Measurements from ENCODE around the gene ZNF225. TPM values are rescaled to one million over a fixed set of nuclear protein-coding genes. Genes with fewer than 3 reads are reported as not detected.

Gene ZNF225
- total and polyA plus RNA-seq, 9 of the 15 experiments (the other 6 are each of a cell fraction or from before 2014, with no cell fraction given) = 1.4 to 4.2 (median 2.2) TPM

GRCh38 chr19:44164673-44165512 lies 51.7 kb downstream of the ZNF225 start, which contains the start of gene ZNF226 (continued):
- TF ChIP-seq PCBP1 (IDR thresholded peaks at IDR 0.05; ENCODE audit: low read depth, low read length, poor library complexity, severe bottlenecking) (no peak), CHD1 (IDR thresholded peaks at IDR 0.05; ENCODE audit: low read length) (peak; percentile 62), CXXC5 (CRISPR knock-in tag; IDR thresholded peaks at IDR 0.05) (peak; percentile 72), CREM (IDR thresholded peaks at IDR 0.05; ENCODE audit: low read depth) (peak; percentile 91), RBBP5 (IDR thresholded peaks at IDR 0.05; ENCODE audit: borderline replicate concordance, insufficient read depth, low read length, poor library complexity, severe bottlenecking) (peak; percentile 47), EP400 (IDR thresholded peaks at IDR 0.05) (peak; percentile 72), C11orf30 (IDR thresholded peaks at IDR 0.05; ENCODE audit: low read depth) (no peak), TEAD4 (IDR thresholded peaks at IDR 0.05; ENCODE audit: low read length) (peak; percentile 52), TEAD4 (CRISPR knock-in tag; IDR thresholded peaks at IDR 0.05; ENCODE audit: borderline replicate concordance) (no peak), HLTF (IDR thresholded peaks at IDR 0.05) (no peak), ZKSCAN3 (CRISPR knock-in tag; IDR thresholded peaks at IDR 0.05) (no peak), TAF9B (IDR thresholded peaks at IDR 0.05; ENCODE audit: partially characterized antibody) (peak; percentile 56), ZNF766 (CRISPR knock-in tag; conservative IDR thresholded peaks at IDR 0.05) (peak; percentile 80), KDM2B (CRISPR knock-in tag; IDR thresholded peaks at IDR 0.05) (no peak), CHCHD3 (CRISPR knock-in tag; IDR thresholded peaks at IDR 0.05) (no peak), POLR2B (IDR thresholded peaks at IDR 0.05; ENCODE audit: low read depth, partially characterized antibody) (peak; percentile 75), NFXL1 (CRISPR knock-in tag; IDR thresholded peaks at IDR 0.05) (no peak)
- TF ChIP-seq, protein P1, sequence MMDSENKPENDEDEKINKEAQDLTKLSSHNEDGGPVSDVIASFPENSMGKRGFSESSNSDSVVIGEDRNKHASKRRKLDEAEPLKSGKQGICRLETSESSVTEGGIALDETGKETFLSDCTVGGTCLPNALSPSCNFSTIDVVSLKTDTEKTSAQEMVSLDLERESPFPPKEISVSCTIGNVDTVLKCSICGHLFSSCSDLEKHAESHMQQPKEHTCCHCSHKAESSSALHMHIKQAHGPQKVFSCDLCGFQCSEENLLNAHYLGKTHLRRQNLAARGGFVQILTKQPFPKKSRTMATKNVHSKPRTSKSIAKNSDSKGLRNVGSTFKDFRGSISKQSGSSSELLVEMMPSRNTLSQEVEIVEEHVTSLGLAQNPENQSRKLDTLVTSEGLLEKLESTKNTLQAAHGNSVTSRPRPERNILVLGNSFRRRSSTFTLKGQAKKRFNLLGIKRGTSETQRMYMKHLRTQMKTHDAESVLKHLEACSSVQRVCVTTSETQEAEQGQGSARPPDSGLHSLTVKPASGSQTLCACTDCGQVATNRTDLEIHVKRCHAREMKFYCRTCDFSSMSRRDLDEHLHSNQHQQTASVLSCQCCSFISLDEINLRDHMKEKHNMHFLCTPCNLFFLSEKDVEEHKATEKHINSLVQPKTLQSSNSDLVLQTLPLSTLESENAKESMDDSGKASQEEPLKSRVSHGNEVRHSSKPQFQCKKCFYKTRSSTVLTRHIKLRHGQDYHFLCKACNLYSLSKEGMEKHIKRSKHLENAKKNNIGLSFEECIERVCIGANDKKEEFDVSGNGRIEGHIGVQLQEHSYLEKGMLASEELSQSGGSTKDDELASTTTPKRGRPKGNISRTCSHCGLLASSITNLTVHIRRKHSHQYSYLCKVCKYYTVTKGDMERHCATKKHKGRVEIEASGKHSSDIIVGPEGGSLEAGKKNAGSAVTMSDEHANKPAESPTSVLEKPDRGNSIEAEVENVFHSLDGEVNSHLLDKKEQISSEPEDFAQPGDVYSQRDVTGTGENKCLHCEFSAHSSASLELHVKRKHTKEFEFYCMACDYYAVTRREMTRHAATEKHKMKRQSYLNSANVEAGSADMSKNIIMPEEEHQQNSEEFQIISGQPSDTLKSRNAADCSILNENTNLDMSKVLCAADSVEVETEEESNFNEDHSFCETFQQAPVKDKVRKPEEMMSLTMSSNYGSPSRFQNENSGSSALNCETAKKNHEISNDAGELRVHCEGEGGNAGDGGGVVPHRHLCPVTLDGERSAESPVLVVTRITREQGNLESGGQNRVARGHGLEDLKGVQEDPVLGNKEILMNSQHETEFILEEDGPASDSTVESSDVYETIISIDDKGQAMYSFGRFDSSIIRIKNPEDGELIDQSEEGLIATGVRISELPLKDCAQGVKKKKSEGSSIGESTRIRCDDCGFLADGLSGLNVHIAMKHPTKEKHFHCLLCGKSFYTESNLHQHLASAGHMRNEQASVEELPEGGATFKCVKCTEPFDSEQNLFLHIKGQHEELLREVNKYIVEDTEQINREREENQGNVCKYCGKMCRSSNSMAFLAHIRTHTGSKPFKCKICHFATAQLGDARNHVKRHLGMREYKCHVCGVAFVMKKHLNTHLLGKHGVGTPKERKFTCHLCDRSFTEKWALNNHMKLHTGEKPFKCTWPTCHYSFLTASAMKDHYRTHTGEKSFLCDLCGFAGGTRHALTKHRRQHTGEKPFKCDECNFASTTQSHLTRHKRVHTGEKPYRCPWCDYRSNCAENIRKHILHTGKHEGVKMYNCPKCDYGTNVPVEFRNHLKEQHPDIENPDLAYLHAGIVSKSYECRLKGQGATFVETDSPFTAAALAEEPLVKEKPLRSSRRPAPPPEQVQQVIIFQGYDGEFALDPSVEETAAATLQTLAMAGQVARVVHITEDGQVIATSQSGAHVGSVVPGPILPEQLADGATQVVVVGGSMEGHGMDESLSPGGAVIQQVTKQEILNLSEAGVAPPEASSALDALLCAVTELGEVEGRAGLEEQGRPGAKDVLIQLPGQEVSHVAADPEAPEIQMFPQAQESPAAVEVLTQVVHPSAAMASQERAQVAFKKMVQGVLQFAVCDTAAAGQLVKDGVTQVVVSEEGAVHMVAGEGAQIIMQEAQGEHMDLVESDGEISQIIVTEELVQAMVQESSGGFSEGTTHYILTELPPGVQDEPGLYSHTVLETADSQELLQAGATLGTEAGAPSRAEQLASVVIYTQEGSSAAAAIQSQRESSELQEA (IDR thresholded peaks at IDR 0.05; ENCODE audit: low read depth) = peak; percentile 79; the same call in 1 of the 2 replicates
- TF ChIP-seq, protein P2, sequence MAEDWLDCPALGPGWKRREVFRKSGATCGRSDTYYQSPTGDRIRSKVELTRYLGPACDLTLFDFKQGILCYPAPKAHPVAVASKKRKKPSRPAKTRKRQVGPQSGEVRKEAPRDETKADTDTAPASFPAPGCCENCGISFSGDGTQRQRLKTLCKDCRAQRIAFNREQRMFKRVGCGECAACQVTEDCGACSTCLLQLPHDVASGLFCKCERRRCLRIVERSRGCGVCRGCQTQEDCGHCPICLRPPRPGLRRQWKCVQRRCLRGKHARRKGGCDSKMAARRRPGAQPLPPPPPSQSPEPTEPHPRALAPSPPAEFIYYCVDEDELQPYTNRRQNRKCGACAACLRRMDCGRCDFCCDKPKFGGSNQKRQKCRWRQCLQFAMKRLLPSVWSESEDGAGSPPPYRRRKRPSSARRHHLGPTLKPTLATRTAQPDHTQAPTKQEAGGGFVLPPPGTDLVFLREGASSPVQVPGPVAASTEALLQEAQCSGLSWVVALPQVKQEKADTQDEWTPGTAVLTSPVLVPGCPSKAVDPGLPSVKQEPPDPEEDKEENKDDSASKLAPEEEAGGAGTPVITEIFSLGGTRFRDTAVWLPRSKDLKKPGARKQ (CRISPR knock-in tag; IDR thresholded peaks at IDR 0.05) = no peak

All from K562 (cell line).